Ishikawa (cell line): ENCODE data around the gene IQSEC3.

Experiments
- CEBPB ChIP-seq: IDR thresholded peaks from 2 replicates; pipeline ENCODE4 v1.6.1; 2012
- CREB1 ChIP-seq: IDR thresholded peaks from 2 replicates; pipeline ENCODE4 v1.6.1; 2012; ENCODE audit warnings: low read depth
- EGR1 ChIP-seq: IDR thresholded peaks from 2 replicates; pipeline ENCODE4 v1.6.1; 2012
- EP300 ChIP-seq: IDR thresholded peaks from 2 replicates; pipeline ENCODE4 v1.6.1; 2012; ENCODE audit warnings: borderline replicate concordance
- FOXM1 ChIP-seq: IDR thresholded peaks from 2 replicates; pipeline ENCODE4 v1.6.1; 2012; ENCODE audit warnings: low read depth, borderline replicate concordance
- NFIC ChIP-seq: IDR thresholded peaks from 2 replicates; pipeline ENCODE4 v1.6.1; 2012
- RAD21 ChIP-seq: IDR thresholded peaks from 2 replicates; pipeline ENCODE4 v1.6.1; 2012; ENCODE audit warnings: low read depth
- REST ChIP-seq: IDR thresholded peaks from 2 replicates; pipeline ENCODE4 v1.6.1; 2012; ENCODE audit warnings: low read depth, mild to moderate bottlenecking
- TAF1 ChIP-seq: IDR thresholded peaks from 2 replicates; pipeline ENCODE4 v1.6.1; 2012; ENCODE audit warnings: low read depth, mild to moderate bottlenecking
- TCF12 ChIP-seq: IDR thresholded peaks from 2 replicates; pipeline ENCODE4 v1.6.1; 2012; ENCODE audit warnings: low read depth
- TEAD4 ChIP-seq: IDR thresholded peaks from 2 replicates; pipeline ENCODE4 v1.6.1; 2012
- USF1 ChIP-seq: IDR thresholded peaks from 2 replicates; pipeline ENCODE4 v1.6.1; 2012
- YY1 ChIP-seq: IDR thresholded peaks from 2 replicates; pipeline ENCODE4 v1.6.1; 2012; ENCODE audit warnings: low read depth
- ZBTB7A ChIP-seq: IDR thresholded peaks from 2 replicates; pipeline ENCODE4 v1.6.1; 2012; ENCODE audit warnings: low read depth
- TF ChIP-seq, protein P1 (sequence below): IDR thresholded peaks from 2 replicates; pipeline ENCODE4 v1.6.1; 2012

Gene IQSEC3

DNA sequence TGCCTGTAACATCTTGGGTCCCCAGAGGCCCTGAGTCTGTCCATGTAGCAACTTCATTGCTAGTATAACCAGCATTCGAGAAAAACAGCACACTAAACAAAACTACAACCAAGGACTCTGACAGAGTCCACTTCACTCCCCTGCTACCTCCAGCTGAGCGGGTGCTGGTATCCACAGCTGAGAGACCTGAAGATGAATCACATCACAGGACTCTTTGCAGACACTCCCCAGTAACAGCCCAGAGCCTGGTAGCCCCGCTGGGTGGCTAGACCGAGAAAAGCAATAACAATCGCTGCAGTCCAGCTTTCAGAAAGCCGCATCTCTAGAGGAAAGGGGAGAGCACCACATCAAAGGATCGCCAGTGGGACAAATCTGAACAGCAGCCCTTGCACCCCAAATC, 9.0 kb upstream of the IQSEC3 start:
- TF ChIP-seq YY1 (no peak), EGR1 (no peak), USF1 (no peak), CREB1 (no peak), CEBPB (no peak), TAF1 (no peak), FOXM1 (no peak), EP300 (no peak), RAD21 (no peak), ZBTB7A (no peak), TEAD4 (no peak), REST (no peak), TCF12 (no peak), NFIC (no peak)
- TF ChIP-seq, protein P1, sequence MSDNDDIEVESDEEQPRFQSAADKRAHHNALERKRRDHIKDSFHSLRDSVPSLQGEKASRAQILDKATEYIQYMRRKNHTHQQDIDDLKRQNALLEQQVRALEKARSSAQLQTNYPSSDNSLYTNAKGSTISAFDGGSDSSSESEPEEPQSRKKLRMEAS = no peak

GRCh38 chr12:58832-59231, 7.7 kb upstream of the IQSEC3 start:
- TF ChIP-seq TCF12 = no peak
- no peak for TF ChIP-seq REST
- TF ChIP-seq TEAD4 = no peak
- no peak for TF ChIP-seq CEBPB
- TF ChIP-seq NFIC = no peak
- no peak for TF ChIP-seq ZBTB7A
- TF ChIP-seq CREB1 = no peak
- TF ChIP-seq YY1 = no peak
- no peak for TF ChIP-seq EGR1
- TF ChIP-seq FOXM1 = no peak
- no peak for TF ChIP-seq RAD21
- TF ChIP-seq, protein P1 = no peak
- no peak for TF ChIP-seq TAF1
- TF ChIP-seq EP300 = no peak

DNA sequence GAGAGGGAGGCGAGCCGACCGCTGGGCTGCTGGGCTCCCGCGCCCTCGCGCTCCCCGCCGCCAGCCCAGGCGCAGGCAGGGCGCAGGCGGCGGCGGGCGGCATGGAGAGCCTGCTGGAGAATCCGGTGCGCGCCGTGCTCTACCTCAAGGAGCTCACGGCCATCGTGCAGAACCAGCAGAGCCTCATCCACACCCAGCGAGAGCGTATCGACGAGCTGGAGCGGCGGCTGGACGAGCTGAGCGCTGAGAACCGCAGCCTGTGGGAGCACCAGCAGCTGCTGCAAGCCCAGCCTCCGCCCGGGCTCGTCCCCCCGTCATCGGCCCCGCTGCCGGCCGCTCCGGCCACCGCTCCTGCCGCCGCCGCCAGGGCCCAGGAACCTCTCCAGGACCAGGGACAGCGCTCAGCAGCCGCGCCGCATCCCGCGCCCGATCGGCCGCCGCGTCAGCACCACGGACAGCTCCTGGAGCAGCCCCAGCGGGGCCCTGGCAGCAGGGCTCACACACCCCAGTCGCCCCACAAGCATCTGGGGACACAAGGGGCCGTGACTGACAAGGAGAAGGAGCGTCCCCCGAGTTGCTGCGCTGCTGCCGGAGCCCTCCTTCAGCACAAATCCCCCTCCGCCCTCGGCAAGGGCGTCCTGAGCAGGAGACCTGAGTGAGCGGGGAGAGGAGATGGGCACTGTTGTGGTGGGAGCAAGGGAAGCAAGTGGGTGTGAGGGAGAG, 376 bp downstream of the IQSEC3 start:
- TF ChIP-seq REST = peak; percentile 80

GRCh38 chr12:77769-78383, 11.3 kb downstream of the IQSEC3 start:
- peak; percentile 75 for TF ChIP-seq EGR1

- TF ChIP-seq TAF1 (no peak), FOXM1 (no peak), EP300 (no peak), TCF12 (no peak), CREB1 (no peak), CEBPB (no peak), USF1 (no peak), EGR1 (no peak), ZBTB7A (no peak), NFIC (no peak), RAD21 (no peak), REST (no peak), TEAD4 (no peak)
- TF ChIP-seq, protein P1 = no peak
Observed at GRCh38 chr12:78981-79380, 12.4 kb downstream of the IQSEC3 start.
